ENCODE data around the gene LYST. TPM values are rescaled to one million over a fixed set of nuclear protein-coding genes. Genes with fewer than 3 reads are reported as not detected.
"Not testable (repeated sequence)": the region's sequence is repeated elsewhere in the genome, so short reads cannot be mapped to it uniquely, and the experiment has no call there.

LYST gene, protein sequence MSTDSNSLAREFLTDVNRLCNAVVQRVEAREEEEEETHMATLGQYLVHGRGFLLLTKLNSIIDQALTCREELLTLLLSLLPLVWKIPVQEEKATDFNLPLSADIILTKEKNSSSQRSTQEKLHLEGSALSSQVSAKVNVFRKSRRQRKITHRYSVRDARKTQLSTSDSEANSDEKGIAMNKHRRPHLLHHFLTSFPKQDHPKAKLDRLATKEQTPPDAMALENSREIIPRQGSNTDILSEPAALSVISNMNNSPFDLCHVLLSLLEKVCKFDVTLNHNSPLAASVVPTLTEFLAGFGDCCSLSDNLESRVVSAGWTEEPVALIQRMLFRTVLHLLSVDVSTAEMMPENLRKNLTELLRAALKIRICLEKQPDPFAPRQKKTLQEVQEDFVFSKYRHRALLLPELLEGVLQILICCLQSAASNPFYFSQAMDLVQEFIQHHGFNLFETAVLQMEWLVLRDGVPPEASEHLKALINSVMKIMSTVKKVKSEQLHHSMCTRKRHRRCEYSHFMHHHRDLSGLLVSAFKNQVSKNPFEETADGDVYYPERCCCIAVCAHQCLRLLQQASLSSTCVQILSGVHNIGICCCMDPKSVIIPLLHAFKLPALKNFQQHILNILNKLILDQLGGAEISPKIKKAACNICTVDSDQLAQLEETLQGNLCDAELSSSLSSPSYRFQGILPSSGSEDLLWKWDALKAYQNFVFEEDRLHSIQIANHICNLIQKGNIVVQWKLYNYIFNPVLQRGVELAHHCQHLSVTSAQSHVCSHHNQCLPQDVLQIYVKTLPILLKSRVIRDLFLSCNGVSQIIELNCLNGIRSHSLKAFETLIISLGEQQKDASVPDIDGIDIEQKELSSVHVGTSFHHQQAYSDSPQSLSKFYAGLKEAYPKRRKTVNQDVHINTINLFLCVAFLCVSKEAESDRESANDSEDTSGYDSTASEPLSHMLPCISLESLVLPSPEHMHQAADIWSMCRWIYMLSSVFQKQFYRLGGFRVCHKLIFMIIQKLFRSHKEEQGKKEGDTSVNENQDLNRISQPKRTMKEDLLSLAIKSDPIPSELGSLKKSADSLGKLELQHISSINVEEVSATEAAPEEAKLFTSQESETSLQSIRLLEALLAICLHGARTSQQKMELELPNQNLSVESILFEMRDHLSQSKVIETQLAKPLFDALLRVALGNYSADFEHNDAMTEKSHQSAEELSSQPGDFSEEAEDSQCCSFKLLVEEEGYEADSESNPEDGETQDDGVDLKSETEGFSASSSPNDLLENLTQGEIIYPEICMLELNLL (N-terminal part only)
- polyA plus RNA-seq (9.5 to 30.9 TPM (median 24.7 TPM) in 3 replicates), polyA minus RNA-seq (13.1 to 108 TPM (median 83.3 TPM) in 3 replicates)
- 29.2 TPM for polyA plus RNA-seq (2011; ENCODE audit: low read depth)
- polyA plus RNA-seq (2011; cell fraction: cytosol; rRNA removed), result 5.9 and 13.2 TPM in 2 replicates
- polyA plus RNA-seq (2011; cell fraction: nucleus; rRNA removed), result 49.0 and 52.9 TPM in 2 replicates
- polyA plus RNA-seq (2012; ENCODE audit: low replicate concordance), result 7.7 and 20.9 TPM in 2 replicates
- 11.1 TPM for polyA minus RNA-seq (2011; cell fraction: cytosol; rRNA and poly(A)+ RNA removed)
- 126 and 238 TPM in 2 replicates for polyA minus RNA-seq (2011; cell fraction: nucleus; rRNA and poly(A)+ RNA removed)

DNA sequence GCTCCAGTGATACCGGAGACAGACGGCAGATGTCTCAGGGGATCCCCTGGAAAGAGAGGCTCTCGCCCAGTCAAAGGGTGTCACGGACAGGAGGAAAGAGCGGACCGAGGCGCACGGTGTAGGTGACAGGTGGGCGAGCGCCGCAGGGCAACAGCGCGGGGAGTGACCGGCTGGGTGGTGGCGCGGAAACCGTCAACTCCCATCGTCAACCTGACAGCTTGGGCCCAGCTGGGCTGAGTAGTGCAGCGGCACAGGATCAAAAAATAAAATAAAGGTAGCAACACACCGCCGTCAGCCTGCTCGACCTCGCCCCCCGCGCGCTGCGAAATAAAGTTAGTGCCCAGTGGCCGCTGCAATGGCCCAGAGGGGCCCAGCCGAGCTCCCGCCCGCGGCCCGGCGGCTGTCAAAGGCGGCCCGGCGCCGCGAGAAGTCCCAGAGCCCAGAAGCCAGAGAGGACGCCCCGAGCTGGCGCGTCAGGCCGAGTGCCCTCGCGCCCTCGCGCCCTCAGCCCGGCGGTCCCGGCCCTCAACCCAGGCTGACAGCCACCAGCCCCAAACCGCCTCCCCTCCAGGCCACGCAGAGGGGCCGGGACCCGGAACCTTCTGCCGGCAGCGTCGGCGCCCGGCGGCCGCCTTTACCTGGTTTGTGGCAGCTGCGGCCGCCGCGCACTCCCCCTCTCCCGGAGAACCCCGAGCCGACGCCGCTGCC is at the start of gene LYST:
TSS of gene LYST (minus strand) at position 702 of the 708 bp plus-strand sequence. CDS start 36,489 bp downstream, outside the sequence.
- Histone ChIP-seq H3K27me3 (ENCODE audit: control insufficient read depth, extremely low read depth, insufficient read depth, low read length) (no peaks in the 10 kb centered on the region), H3K79me2 (ENCODE audit: control insufficient read depth, insufficient read depth, low read length) (peaks cover 48% of the 10 kb centered on the region), H3K4me1 (ENCODE audit: control insufficient read depth, extremely low read depth, insufficient read depth, low read length) (peaks cover 22% of the 10 kb centered on the region), H3K9me3 (ENCODE audit: control insufficient read depth, low read depth, low read length) (no peaks in the 10 kb centered on the region), H3K4me2 (ENCODE audit: control insufficient read depth, extremely low read depth, insufficient read depth, low read depth, low read length) (peak within 1 kb of the TSS; percentile 95), H3K9me1 (ENCODE audit: control insufficient read depth, extremely low read depth, insufficient read depth, low read length) (no peaks in the 10 kb centered on the region), H3K4me3 (ENCODE audit: control insufficient read depth in 2 of 3, extremely low read depth in 1 of 3, insufficient read depth in 2 of 3, low read depth in 1 of 3, low read length in 3 of 3) (peak within 1 kb of the TSS; percentile 63 to 89 (median 76)), H2AFZ (ENCODE audit: control insufficient read depth, low read length) (peak within 1 kb of the TSS; percentile 100), H3K9ac (ENCODE audit: control insufficient read depth, extremely low read depth, insufficient read depth, low read length) (peak within 1 kb of the TSS; percentile 88), H4K20me1 (ENCODE audit: control insufficient read depth, extremely low read depth, insufficient read depth, low read length) (no peaks in the 10 kb centered on the region), H3K27ac (ENCODE audit: control insufficient read depth, insufficient read depth, low read length) (peak within 1 kb of the TSS; percentile 72), H3K36me3 (ENCODE audit: control insufficient read depth in 2 of 2, extremely low read depth in 1 of 2, insufficient read depth in 2 of 2, low read length in 2 of 2) (no peaks in the 10 kb centered on the region)
- DNase-seq (ENCODE audit: low read depth, low spot score), result no peak
- dilution Hi-C loops (cut with MboI; ENCODE audit: extremely low pct_ligation_motif_present, low sequenced_read_pairs), result no loop called here
- FAIRE-seq, result peak; percentile 26
- TF ChIP-seq, protein P1, sequence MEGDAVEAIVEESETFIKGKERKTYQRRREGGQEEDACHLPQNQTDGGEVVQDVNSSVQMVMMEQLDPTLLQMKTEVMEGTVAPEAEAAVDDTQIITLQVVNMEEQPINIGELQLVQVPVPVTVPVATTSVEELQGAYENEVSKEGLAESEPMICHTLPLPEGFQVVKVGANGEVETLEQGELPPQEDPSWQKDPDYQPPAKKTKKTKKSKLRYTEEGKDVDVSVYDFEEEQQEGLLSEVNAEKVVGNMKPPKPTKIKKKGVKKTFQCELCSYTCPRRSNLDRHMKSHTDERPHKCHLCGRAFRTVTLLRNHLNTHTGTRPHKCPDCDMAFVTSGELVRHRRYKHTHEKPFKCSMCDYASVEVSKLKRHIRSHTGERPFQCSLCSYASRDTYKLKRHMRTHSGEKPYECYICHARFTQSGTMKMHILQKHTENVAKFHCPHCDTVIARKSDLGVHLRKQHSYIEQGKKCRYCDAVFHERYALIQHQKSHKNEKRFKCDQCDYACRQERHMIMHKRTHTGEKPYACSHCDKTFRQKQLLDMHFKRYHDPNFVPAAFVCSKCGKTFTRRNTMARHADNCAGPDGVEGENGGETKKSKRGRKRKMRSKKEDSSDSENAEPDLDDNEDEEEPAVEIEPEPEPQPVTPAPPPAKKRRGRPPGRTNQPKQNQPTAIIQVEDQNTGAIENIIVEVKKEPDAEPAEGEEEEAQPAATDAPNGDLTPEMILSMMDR (optimal IDR thresholded peaks at IDR 0.05 in 1 of 3, IDR thresholded peaks at IDR 0.05 in 1 of 3, conservative IDR thresholded peaks at IDR 0.05 in 1 of 3; ENCODE audit: extremely low read depth in 1 of 3, insufficient read depth in 2 of 3, low read length in 3 of 3), result peak in 2 of 3 experiments; percentile 55 to 61
- no peak for TF ChIP-seq EZH2 (IDR thresholded peaks at IDR 0.05; ENCODE audit: low read length)

DNA sequence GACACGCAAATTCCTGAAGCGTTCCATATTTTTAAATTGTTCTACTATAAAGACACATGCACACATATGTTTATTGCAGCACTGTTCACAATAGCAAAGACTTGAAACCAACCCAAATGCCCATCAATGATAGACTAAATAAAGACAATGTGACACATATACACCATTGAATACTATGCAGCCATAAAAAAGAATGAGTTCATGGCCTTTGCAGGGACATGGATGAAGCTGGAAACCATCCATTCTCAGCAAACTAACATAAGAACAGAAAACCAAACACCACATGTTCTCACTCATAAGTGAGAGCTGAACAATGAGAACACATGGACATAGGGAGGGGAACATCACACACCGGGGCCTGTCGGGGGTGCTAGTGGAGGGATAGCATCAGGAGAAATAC is 48.8 kb upstream of the LYST start:
- H3K79me2 ChIP-seq (ENCODE audit: control insufficient read depth, insufficient read depth, low read length); H2AFZ ChIP-seq (ENCODE audit: control insufficient read depth, low read length); H3K4me3 ChIP-seq (ENCODE audit: control insufficient read depth in 2 of 3, extremely low read depth in 1 of 3, insufficient read depth in 2 of 3, low read depth in 1 of 3, low read length in 3 of 3); dilution Hi-C loops (cut with MboI; ENCODE audit: extremely low pct_ligation_motif_present, low sequenced_read_pairs); H3K9ac ChIP-seq (ENCODE audit: control insufficient read depth, extremely low read depth, insufficient read depth, low read length); DNase-seq (ENCODE audit: low read depth, low spot score); H3K27ac ChIP-seq (ENCODE audit: control insufficient read depth, insufficient read depth, low read length); H3K36me3 ChIP-seq (ENCODE audit: control insufficient read depth in 2 of 2, extremely low read depth in 1 of 2, insufficient read depth in 2 of 2, low read length in 2 of 2); H3K9me3 ChIP-seq (ENCODE audit: control insufficient read depth, low read depth, low read length); FAIRE-seq; H3K27me3 ChIP-seq (ENCODE audit: control insufficient read depth, extremely low read depth, insufficient read depth, low read length); H3K4me2 ChIP-seq (ENCODE audit: control insufficient read depth, extremely low read depth, insufficient read depth, low read depth, low read length); H3K9me1 ChIP-seq (ENCODE audit: control insufficient read depth, extremely low read depth, insufficient read depth, low read length); H4K20me1 ChIP-seq (ENCODE audit: control insufficient read depth, extremely low read depth, insufficient read depth, low read length): not testable (repeated sequence)
- peaks cover 68% of the 10 kb centered on the region for H3K4me1 ChIP-seq (ENCODE audit: control insufficient read depth, extremely low read depth, insufficient read depth, low read length)
